ENCODE measurements around the gene ASB2.

ASB2 gene

DNA sequence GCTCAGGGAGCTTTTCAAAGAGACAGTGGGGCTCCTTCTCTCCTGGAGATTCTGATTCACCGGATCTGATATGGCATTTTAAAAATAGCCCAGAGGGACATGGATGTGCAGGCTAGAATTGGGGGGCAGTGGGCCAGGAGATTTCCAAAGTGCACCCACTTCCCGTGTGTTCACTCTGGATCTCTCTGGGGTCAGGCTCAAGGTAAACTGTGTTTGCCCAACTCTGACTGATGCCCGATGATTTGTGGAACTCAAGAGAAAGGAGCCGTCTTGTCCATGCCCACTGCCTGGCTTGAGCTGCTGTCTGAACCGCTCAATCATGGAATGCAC is 31.3 kb downstream of the ASB2 start:
- DNase-seq: no peak

DNA sequence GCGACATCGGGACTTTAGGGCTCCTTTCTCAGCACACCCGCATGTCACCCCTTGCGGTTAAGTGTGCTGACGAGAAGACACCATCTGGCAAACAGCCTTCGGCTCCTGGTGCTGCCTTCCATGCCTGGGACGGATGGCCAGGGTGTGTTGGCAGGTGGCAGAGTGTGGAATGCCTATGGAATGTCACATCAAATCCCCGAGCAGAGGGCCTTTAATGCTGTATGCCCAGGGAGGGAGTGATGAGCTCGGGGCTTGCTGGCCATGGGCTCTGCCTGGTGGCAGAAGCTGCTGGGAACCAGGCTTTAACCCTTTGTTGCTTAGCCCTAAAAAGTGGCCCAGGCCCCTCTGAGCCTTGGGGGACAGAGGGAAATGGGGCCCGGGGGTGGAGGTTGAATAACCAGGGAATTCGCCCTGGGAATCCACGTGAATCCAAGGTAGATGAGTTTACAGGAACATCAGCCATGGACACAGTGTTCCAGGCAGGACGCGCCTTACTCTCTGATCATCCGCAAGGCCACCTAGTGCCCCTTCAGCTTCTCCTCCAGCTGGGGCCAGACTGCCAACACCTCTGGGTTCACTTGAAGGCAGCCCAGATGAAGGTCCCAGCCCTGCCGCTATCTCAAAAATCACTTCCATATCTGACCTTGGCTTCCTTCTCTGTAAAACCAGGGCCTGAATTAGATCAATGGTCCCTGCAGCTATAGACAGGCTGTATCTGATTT is 31.9 kb downstream of the ASB2 start:
- DNase-seq: no peak

DNA sequence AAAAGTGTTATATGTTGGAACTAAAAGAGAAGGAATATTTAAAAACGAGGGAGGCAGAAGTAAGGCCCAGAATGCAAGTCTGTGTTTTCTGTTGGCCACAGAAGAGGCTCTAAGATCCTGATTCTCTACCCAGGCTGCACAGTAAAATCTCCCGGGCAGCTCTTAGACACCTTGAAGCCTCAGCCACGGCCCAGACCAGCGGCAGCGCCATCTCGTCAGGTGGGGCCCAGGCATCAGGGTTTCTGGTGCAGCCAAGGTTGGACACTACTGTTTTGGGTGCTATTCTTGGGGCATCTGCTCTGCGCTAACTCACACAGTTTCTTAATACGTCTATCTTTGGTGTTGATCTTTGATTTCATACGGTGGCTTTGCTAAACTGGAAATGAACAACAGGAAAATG is 32.4 kb downstream of the ASB2 start:
- no peak for DNase-seq

DNA sequence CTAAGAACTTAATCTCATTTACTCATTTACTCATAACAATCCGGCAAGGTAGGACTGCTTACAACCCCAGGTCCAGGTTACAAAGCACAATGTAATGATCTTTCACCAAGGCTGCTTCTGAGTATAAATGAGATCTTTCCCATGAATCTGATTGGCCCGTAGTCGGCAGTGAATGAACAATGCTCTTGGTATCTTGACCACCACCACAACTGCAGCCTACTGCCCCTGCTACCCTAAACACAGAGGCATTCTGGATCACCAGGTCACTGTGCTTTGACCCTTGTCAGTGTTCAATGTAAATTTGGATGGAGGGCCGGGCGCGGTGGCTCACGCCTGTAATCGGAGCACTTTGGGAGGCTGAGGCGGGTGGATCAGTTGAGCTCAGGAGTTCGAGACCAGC is 33.3 kb downstream of the ASB2 start:
- no peak for DNase-seq

DNA sequence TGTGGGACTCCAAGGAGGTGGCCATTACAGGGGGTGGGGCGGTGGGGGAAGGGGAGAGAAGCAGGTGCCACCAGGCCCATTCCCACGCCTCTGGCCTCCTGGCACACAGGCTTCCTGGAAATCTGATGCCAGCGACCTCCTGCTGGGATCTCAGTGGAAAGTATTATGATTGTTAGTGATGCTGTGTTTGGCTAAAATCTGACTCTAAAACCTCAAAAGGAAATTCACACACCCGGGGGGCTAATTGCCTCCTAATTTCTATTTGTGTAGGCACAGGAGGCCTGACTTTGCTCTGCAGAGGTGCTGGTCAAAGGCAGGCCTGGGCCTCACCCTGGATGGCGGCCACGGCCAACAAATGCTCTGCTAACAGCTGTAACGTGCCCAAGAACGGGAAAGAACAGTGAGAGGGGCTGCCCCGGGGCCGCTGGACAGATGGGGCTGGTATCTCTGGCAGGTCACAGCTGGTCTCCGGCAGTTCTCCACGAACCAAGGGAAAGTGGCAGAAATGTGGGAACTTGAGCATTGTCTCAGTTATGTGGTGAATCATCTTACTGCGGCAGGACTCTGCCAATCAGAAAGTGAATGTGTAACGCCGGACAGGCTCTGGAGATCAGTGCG is 35.0 kb downstream of the ASB2 start:
- DNase-seq: no peak

DNA sequence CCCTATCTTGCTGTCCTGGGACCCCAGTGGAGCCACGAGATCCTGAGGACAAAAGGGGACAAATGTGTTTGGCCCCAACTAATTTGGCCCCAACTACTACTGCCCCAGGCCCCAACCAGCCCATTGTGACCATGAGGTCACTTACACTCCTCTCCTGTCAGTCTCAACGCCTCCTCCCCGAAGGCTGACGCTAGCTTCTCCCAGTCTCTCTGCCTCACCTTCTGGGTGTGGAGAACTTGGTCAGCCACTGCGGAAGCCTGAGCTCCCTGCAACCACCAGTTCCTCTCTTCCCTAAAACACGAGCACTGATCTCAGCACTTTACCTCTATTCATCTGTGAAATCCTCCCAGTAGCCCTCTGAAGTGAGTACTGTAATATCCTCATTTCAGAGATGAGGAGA is 35.9 kb downstream of the ASB2 start:
- no peak for DNase-seq

DNA sequence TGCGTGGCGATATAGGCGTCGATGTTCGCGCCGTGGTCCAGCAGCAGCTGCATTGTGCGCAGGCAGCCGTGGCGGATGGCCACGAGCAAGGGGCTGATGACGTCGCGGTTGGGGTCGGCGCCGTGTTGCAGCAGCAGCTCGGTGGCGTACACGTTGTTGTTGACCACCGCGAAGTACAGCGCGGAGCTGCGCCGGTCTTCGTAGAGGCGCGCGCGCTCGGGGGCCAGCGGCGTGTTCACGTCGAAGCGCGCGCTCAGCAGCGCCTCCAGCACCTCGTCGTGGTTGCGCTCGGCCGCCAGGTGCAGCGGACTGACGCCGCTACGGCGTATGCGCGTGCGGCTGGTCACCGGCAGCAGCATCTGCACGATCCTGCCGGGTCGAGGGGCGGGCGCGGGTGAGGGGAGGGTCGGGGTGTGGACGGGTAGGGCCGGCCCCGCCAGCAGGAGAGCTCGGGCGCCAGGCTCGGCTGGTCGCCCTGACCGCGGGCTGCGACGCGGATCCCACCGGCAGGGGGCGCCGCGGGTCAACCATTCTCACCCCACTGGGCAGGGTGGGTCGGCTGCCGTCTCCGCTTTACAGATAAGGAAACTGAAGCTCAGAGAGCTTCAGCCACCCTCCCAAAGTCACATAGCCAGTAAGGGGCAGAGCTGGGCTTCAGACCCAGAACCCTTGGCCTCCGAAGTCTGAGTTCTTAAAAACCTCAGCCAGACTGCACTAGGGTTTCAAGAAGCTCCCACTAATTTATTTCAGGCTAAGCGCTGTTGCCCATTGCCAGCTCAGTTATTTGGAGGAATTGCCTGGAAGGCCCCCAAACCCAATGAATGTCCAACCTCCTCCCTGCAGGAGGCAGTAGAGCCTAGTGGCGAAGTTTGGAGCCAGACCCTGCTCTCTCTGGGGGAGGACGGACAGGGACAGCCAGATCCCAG is 36.8 kb downstream of the ASB2 start:
- peak; percentile 85 for DNase-seq

DNA sequence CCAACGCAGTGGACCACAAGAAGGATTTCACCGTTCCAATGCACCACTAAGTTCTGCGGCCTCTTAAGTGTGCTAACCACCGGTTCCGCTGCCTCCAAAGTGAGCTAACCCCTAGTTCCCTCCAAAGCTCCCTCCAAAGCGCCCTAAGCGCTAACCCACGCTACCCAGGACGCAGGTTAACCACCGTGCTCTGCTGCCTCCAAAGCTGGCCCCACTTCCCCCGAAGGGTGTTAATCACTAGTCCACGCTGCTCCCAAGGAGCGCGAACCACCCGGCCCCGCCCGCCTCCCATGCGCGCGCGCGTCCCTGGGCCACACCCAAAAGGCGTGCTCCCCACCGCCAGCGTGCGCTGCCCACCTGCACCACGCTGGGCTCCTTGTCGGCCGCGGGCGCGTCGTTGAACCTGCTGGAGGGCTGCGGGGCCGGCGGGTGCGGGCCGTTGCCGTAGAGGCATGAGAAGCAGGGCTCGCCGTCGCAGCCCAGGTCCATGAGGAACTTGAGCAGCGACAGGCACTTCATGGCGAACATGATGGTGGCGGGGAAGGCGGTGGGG is 37.5 kb downstream of the ASB2 start:
- DNase-seq: no peak

DNA sequence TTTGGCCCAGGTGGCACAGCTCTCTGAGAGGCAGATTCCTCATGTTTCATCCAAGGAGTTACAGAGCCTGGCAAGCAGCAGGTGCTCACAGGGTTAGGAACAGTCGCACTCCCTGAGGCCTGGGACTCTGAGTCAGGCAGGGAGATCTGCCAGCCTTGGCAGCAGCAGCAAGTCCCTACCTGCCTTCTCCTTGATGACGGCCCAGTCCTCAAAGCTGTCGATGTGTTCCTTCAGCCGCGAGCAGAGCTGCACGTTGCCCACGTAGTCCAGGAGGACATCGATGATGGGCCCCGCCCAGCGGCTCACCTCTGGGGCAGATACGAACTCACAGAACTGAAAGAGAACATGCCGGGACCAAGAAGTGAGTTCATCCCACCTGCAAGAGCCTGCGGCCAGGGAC is 38.9 kb downstream of the ASB2 start:
- DNase-seq: no peak

DNA sequence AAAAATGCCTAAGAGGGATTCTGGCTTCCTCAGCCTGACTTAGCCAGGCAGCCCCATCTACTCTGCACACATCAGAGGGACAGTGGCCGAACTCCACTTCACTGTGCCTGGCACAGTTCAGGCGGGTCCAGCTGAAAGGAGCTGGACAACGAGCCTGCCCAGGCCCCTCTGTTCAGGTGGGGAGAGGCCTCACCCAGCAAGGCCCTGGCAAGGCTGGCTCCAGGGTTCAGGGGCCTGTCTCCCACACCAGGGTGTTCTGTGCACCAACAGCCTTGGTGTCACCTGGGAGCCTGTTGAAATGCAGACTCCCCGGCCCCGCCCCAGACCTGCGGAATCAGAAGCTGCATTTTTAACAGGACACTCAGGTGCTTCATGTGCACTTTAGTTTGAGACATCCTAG is 39.4 kb downstream of the ASB2 start:
- no peak for DNase-seq

DNA sequence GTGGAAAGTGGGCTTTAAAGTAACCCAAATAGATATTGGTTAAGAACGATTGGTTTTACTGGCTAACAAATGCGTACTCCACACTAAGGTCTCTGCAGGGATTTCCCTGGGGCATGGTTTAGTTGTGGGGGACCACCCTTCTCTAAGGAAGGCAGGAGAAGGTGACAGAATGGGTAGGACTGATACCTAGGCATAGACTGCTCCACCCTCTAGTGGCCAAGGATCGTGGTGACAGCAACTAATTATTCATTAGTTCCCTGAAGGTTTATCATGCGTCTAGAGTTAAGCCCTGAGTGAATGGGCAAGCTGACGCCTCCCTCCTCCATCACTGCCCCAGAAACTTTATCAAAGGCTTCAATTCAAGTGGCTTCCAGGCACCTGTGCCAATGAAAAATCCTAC is 40.1 kb downstream of the ASB2 start:
- DNase-seq: no peak

DNA sequence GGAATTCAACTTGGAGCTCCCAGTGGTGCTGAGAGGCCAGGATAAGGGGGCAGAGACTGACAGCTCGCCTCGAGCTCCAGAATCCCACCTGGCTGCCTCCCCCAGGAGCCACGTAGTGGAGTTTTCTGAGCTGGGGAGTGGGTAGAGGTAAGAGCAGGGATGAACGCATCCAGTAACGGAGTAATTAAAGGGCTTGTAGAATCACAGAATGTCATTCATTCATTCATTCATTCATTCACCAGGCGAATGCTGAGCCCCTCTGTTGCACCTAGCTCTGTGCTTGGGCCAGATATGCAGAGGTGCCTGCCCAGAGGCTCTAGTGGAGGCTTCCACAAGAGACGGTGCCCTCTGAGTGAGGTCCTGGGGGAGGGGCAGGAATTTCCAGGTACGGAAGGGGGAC is 41.2 kb downstream of the ASB2 start:
- no peak for DNase-seq

DNA sequence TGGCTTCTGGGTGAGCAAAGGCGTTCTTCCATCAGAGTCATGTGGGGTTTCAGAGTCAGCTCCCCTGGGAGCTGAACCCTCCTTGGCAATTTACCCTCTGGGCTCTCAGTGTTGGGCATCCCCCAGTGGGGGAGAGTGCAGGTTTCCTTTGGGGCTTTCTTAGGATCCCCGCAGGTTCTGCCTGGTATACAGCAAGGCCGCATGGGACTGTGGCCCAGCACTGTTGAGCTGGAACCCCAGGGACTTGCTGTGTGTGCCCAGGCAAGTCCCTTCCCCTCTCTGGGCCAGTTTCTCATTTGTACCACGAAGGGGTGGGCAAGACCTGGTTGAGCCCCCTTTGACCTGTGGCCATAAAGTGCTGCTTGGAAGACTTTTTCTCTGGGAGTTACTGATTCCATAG is 43.7 kb downstream of the ASB2 start:
- no peak for DNase-seq

DNA sequence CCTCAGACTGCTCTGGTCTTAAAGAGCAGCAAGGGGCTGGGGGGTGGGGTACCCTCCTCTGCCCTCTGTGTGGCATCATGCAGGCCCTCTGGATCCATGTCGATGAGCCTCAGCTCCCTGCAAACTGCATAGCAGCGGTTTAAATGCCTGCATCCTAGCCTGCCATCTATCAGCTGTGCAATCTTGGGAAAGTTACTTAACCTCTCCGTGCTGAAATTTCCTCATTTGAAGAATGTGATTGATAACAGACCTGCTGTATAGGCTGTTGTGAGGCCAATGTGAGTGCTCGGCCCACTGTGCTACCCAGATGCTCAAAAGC is 45.4 kb downstream of the ASB2 start:
- no peak for DNase-seq

DNA sequence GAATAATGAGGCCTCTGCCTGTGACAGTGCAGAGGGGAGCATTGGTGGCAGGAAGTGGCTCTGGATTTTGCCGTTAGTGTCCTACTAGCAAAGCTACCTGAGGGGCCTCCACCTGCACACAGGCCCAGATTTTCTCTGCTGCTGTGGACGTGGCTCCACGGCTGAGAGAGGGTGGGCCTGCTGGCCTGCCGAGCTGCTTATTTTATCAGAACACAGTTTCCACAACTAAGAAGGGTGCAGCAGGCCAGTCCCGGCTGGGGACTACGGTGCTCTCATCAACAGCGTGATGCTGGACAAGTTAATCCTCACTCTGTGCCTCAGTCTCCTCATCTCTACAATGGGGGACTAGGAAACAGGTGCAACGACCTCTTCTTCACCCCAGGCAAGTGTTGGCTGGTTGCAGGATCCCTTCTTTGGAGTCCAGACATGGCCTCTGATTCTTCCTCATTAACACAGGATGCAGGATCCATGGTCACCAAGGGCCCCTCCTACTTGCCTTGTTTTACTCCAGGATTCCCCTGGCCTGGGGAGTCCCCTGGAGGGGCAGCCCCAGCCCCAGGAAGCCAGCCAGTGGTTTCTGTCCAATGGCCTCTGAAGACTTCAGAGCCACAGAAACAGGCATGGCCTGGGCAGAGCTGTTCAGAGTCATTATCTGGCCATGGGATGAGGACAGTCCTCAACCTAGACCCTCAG is 45.9 kb downstream of the ASB2 start:
- no peak for DNase-seq

DNA sequence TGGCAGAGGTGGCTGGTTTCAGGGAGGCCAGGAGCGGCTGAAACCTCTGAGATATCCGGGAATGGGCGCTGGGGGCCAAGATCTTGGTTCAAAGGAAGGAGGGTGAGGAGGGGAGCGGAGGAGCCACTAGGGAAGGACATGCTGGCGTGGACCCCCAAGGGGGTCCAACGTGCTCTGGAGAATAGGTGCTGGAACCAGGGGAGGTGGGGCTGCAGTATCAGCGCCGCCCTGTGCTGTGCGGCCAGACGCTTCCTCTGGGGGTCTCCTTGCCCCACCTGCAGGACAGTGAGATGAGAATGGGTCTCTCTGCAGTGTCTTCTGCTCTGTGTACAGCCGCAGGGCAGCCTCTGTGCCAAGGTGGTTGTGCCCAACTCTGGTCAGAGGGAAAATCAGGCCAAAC is 46.7 kb downstream of the ASB2 start:
- DNase-seq: no peak

DNA sequence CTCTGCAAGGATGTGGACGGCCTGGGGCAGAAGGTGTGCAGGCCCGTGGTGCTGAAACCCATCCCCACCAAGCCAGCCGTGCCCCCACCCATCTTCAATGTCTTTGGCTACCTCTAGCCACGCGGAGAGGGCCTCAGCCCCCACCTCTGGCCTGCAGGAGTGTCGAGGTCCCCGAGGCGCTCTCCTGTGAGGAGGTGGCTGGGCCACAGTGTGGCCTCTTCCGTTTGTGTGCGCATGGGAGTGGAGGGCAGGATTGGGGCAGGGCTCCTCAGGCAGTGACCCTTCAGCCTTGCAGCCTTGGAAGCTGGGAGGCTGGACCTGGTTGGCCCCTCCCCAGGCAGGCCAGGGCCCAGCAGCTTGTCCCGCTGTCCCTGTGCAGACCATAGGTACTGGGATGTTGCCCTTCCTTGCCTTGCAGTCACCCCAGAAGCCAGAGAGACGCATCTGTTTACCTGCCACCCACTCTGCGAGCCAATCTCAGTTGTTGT is 47.3 kb downstream of the ASB2 start:
- no peak for DNase-seq

DNA sequence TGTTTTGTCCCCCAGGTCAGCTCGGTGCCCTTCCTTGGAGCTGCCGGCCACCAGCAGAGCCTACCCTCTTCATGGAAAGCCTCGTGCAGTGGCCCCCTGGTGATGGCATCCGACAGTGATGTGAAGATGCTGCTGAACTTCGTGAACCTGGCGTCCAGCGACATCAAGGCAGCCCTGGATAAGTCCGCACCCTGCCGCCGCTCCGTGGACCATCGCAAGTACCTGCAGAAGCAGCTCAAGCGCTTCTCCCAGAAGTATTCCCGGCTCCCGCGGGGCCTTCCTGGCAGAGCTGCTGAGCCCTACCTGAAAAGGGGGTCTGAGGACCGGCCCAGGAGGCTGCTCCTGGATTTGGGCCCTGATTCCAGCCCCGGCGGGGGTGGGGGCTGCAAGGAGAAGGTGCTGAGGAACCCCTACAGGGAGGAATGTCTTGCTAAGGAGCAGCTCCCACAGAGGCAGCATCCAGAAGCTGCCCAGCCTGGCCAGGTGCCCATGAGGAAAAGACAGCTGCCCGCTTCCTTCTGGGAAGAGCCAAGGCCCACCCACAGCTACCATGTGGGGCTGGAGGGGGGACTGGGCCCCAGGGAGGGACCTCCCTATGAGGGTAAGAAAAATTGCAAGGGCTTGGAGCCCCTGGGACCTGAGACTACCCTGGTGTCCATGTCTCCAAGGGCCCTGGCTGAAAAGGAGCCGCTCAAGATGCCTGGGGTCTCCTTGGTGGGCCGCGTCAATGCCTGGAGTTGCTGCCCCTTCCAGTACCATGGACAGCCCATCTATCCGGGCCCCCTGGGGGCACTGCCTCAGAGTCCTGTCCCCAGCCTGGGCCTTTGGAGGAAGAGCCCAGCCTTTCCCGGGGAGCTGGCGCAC is 48.0 kb downstream of the ASB2 start:
- no peak for DNase-seq

DNA sequence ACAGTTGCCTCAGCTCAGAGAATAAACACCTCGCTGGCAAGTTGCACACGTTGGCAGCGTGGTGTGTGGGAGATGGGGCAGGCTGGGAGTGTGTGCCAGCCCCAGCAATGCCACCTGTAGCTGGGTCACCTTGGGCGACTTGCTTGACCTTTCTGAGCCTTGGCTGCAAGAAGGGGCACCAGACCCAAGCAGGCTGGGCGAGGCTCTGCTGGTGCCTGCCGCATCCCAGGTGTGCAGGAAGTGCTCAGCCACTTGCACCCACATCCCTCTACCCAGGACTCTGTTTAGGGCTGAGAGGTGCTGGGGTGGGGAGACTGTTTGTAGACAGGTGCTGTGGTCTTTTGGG is 48.6 kb downstream of the ASB2 start:
- no peak for DNase-seq

DNA sequence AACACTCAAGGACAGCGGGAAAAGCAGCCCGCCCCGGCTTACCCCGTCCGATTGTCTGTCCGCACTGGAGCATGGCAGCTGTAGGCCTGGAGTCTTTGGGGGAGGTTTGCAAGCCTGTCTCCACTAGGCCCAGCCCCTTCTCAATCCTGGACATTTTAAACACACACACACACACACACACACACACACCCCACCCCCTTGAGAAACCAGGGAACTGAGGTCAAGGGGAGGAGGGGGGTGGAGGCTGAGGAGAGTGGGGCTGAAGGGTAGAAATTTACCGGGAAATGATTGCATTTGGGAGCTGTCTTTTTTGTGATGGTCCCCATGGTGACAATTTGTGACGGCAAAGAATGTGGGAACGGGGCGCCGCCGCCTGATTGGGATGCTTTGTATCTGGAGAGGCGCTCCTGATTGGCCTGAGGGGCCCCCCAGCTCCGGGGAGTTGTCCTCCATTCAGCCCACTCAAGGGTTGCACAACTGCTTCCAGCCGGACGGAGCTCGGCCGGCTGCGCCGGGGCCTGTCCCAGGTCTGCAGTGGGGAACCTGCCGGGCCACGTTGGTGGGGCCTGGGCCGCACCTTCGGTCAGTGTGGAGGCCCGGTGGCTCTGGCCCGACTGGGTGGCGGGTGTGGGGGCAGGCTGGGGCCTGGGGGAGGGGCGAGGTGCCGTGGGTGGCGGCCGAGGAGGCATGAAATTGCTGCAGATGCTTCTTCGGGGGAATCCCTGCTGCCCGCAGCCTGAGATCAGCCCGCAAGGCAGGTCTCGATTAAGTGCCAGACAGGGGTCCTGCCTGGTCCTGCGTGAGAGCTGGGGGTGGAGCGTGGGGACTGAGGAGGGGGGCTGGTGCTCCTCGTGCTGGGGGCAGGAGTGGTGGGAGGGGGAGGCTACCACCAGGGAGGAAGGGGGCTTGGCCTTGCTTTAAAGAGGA is 49.2 kb downstream of the ASB2 start, which contains the start of gene FAM181A:
FAM181A (plus strand) TSS at position 472 of the 927 bp plus-strand sequence. CDS start 942 bp downstream, outside the sequence.
- DNase-seq: no peak
